ENCODE measurements around the gene FAM210A.

DNA sequence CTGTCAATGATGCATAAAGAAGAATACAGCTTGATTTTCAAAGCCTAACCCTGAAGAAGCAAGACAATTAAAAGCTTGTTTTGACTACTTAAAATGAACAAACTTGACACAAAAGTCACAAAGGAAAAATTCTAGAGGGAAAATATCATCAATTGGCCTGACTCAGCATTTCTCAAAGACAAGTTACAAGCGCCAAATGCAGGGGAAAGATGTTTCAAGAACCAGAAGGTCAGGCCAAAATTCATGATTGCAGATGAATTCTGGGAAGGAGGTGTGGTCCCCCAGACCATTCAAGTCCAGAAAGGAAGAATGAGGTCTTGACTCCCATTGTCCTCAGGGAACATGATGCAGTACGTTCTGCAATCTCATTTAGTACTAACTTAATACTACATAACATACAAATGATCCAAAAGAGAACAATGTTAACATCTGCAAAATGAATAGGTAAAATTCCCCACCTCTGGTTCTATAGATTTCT, 64.5 kb downstream of the FAM210A start:
- TF ChIP-seq, protein P1, sequence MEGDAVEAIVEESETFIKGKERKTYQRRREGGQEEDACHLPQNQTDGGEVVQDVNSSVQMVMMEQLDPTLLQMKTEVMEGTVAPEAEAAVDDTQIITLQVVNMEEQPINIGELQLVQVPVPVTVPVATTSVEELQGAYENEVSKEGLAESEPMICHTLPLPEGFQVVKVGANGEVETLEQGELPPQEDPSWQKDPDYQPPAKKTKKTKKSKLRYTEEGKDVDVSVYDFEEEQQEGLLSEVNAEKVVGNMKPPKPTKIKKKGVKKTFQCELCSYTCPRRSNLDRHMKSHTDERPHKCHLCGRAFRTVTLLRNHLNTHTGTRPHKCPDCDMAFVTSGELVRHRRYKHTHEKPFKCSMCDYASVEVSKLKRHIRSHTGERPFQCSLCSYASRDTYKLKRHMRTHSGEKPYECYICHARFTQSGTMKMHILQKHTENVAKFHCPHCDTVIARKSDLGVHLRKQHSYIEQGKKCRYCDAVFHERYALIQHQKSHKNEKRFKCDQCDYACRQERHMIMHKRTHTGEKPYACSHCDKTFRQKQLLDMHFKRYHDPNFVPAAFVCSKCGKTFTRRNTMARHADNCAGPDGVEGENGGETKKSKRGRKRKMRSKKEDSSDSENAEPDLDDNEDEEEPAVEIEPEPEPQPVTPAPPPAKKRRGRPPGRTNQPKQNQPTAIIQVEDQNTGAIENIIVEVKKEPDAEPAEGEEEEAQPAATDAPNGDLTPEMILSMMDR (IDR thresholded peaks at IDR 0.05; ENCODE audit: low read length), result no peak
- TF ChIP-seq EZH2 (optimal IDR thresholded peaks at IDR 0.05; ENCODE audit: low read depth, low read length) (no peak), EZH2phosphoT487 (IDR thresholded peaks at IDR 0.05; ENCODE audit: low read length) (no peak)
